GM18505 (cell line): ENCODE measurements around the gene BCAS1.

Experiments
- ATAC-seq: cut with Tn5 transposase; IDR thresholded peaks from one replicate; pipeline ENCODE4 v1.9.1; 2021; ENCODE audit not compliant: unreplicated experiment
- POLR2A ChIP-seq: IDR thresholded peaks from 4 replicates; pipeline ENCODE4 v1.6.1; 2011; ENCODE audit warnings: borderline replicate concordance; ENCODE audit not compliant: insufficient read depth, insufficient read length; ENCODE audit errors: extremely low read depth

The BCAS1 gene

GRCh38 chr20:53993310-53993709, 77.1 kb downstream of the BCAS1 start:
- no peak for ATAC-seq
- no peak for TF ChIP-seq POLR2A

GRCh38 chr20:53990768-53991450, 79.5 kb downstream of the BCAS1 start:
- no peak for ATAC-seq
- TF ChIP-seq POLR2A: no peak

GRCh38 chr20:53990003-53990402, 80.4 kb downstream of the BCAS1 start:
- ATAC-seq: no peak
- no peak for TF ChIP-seq POLR2A

DNA sequence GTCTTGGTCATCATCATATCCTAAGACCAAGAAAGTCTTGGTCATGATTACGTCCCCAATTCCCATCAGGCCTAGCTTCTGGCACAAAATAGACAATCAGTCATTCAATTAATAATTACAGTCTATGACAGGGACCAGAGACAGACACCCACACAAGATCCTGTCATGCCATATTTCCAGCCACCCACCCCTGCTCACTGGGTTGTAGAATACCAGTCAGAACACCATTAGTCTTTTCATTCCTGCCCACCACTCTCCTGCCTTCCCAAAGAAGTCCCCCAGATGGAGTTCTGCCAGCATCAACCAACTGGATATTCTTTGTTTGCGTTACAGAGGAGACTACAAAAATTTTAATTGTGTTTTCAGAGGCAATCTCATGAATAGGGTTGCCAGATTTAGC, 81.0 kb downstream of the BCAS1 start:
- no peak for TF ChIP-seq POLR2A
- no peak for ATAC-seq

- TF ChIP-seq POLR2A: no peak
- no peak for ATAC-seq
Observed at GRCh38 chr20:53986037-53986650, 84.2 kb downstream of the BCAS1 start.

GRCh38 chr20:53985150-53985518, 85.3 kb downstream of the BCAS1 start:
- no peak for TF ChIP-seq POLR2A
- ATAC-seq: no peak

- no peak for ATAC-seq
- no peak for TF ChIP-seq POLR2A
Observed at GRCh38 chr20:53984356-53985149, 85.8 kb downstream of the BCAS1 start.

- no peak for TF ChIP-seq POLR2A
Observed at GRCh38 chr20:53983401-53983800, 87.0 kb downstream of the BCAS1 start.

DNA sequence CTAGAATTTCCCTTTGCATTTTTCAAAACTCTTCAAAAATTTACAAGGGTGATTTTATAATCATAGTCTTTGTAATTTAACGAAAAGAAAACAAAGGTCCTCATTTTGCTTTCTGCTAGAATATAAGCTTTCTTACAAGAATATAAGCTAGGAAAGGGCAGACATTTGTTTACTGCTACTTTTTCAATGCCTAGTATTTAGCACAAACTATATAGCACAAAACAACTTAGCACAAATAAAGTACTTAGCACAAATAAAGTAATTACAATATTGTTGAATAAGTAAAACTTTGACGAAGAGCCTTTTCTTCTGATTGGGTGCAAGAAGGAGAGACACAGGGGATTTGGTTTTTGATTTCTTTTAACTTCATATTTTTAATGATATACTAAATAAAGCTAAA, 87.8 kb downstream of the BCAS1 start:
- no peak for ATAC-seq

More at GRCh38 chr20:53983401-53983800, 87.0 kb downstream of the BCAS1 start:
- ATAC-seq: no peak

GRCh38 chr20:53981752-53982437, 88.5 kb downstream of the BCAS1 start:
- no peak for ATAC-seq
- no peak for TF ChIP-seq POLR2A

More for the DNA sequence above, 87.8 kb downstream of the BCAS1 start:
- no peak for TF ChIP-seq POLR2A

DNA sequence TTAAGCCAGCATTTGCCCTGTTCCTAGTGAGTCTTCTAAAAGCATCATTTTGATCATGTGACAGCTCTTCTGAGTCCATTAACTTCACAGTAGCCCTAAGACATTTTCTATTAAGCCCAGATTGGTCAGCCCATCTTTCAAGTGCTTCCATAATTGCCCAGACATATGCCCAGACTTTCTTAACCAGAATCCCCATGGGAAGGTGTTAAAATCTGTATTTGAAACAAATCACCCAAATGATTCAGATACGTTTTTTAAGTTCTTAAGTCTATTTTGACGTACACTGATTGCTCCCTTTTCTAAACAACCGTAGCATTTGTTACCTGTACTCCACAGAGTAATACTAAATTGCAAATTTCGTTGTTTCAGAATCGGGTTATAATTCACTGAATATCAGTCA, 89.3 kb downstream of the BCAS1 start:
- ATAC-seq: no peak
- TF ChIP-seq POLR2A: no peak

DNA sequence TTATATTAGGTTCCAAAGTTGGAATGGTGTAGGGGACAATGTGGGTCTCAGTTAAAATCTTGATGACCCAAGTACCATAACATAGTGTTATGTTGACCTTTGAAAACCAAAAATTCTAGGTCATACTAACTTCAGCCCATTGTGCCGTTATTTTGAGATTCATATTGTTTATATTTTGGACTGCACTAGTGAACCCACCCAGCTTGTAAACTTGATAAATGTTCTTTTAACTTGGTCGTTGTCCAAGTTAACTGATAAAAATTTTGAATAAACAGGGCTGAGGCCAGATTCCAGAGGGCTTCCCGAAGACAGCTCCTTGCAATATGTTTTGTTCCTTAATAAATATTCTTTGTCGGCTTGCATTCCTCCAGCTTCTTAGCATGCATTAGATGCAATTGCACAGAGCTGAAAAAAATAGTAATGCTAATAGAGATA, 90.3 kb downstream of the BCAS1 start:
- ATAC-seq: no peak
- TF ChIP-seq POLR2A: no peak

- ATAC-seq: no peak
- TF ChIP-seq POLR2A: no peak
Observed at GRCh38 chr20:53978497-53978896, 91.9 kb downstream of the BCAS1 start.
